H1 (cell line): Measurements from ENCODE around the gene OSBPL6. TPM values are rescaled to one million over a fixed set of nuclear protein-coding genes. Genes with fewer than 3 reads are reported as not detected.

ENCODE experiments used
- CTCF ChIA-PET: fragments of 300-600 bp; sonication (Branson Sonifier 250); formaldehyde crosslinking; loops from one replicate; lab custom pipeline; 2021; ENCODE audit not compliant: partially characterized antibody; lab: Charles Lee
- POLR2A ChIA-PET: fragments of 300-600 bp; sonication (Branson Sonifier 250); formaldehyde crosslinking; loops from one replicate; lab custom pipeline; 2021; ENCODE audit warnings: inconsistent platforms; ENCODE audit not compliant: partially characterized antibody; lab: Charles Lee
- DNase-seq, 2 experiments: peaks; one replicate each; pipeline versions ENCODE4 v3.0.0 to v3.0.0-alpha.2; 2010 to 2022; ENCODE audit warnings: low spot score in 2 of 2, low read depth in 1 of 2, mixed read lengths in 1 of 2
- FAIRE-seq: peaks from 2 replicates; lab custom pipeline; 2011; peaks lifted over from hg19 to GRCh38; lab: Jason Lieb, UNC
- H2AFZ ChIP-seq: 2 replicates; pipeline ENCODE4 v1.8.1; 2012; ENCODE audit warnings: low read length, inconsistent platforms
- H2AK5ac ChIP-seq: 2 replicates; pipeline ENCODE4 v1.6.1; 2013; ENCODE audit warnings: low read depth, low read length
- H2BK120ac ChIP-seq: replicated peaks from 2 replicates; pipeline ENCODE3; 2013; ENCODE audit warnings: low read depth, low read length, inconsistent platforms
- H2BK12ac ChIP-seq: 2 replicates; pipeline ENCODE4 v1.6.1; 2013; ENCODE audit warnings: low read depth, low read length
- H2BK15ac ChIP-seq: 2 replicates; pipeline ENCODE4 v1.6.1; 2013; ENCODE audit warnings: low read length
- H2BK20ac ChIP-seq: 2 replicates; pipeline ENCODE4 v1.6.1; 2013; ENCODE audit warnings: low read length
- H2BK5ac ChIP-seq: 2 replicates; pipeline ENCODE4 v1.6.1; 2013; ENCODE audit warnings: low read depth, low read length
- H3K14ac ChIP-seq: 2 replicates; pipeline ENCODE4 v1.6.1; 2013; ENCODE audit warnings: inconsistent platforms; ENCODE audit not compliant: insufficient read length
- H3K18ac ChIP-seq: 2 replicates; pipeline ENCODE4 v1.6.1; 2013; ENCODE audit warnings: low read length; ENCODE audit errors: extremely low read depth
- H3K23ac ChIP-seq: 2 replicates; pipeline ENCODE4 v1.6.1; 2013; ENCODE audit warnings: inconsistent platforms; ENCODE audit not compliant: insufficient read length
- H3K23me2 ChIP-seq: 2 replicates; pipeline ENCODE4 v1.6.1; 2013; ENCODE audit warnings: low read depth, low read length
- H3K27ac ChIP-seq: 2 replicates; pipeline ENCODE4 v1.6.1; 2011; ENCODE audit warnings: low read depth, low read length, inconsistent platforms
- H3K27me3 ChIP-seq, 4 experiments: replicated peaks in 1 of 4; 1 replicate in 1 of 4; 2 replicates in 3 of 4; pipeline versions ENCODE4 v1.6.1 to v1.8.1; 2011 to 2013; ENCODE audit warnings: low read length in 3 of 4, mild to moderate bottlenecking in 3 of 4, inconsistent platforms in 2 of 4, mixed read lengths in 2 of 4, moderate library complexity in 1 of 4; ENCODE audit not compliant: control insufficient read depth in 3 of 4, insufficient read depth in 3 of 4; ENCODE audit errors: extremely low read depth in 1 of 4
- H3K36me3 ChIP-seq, 4 experiments: 2 replicates each; pipeline versions ENCODE4 v1.6.1 to v1.8.1; 2011 to 2013; ENCODE audit warnings: mild to moderate bottlenecking in 4 of 4, low read length in 3 of 4, moderate library complexity in 2 of 4, control low read depth in 1 of 4, inconsistent platforms in 1 of 4; ENCODE audit not compliant: insufficient read depth in 4 of 4, control insufficient read depth in 2 of 4
- H3K4ac ChIP-seq: replicated peaks from 2 replicates; pipeline ENCODE3; 2013; ENCODE audit warnings: low read length, low read depth, mixed read lengths, inconsistent platforms; ENCODE audit not compliant: insufficient read length
- H3K4me1 ChIP-seq, 4 experiments: replicated peaks in 1 of 4; 1 replicate in 1 of 4; 2 replicates in 3 of 4; pipeline versions ENCODE4 v1.6.1 to v1.8.1; 2011 to 2013; ENCODE audit warnings: low read length in 3 of 4, inconsistent platforms in 2 of 4, mixed read lengths in 1 of 4; ENCODE audit not compliant: insufficient read depth in 4 of 4, control insufficient read depth in 3 of 4
- H3K4me2 ChIP-seq, 2 experiments: 2 replicates each; pipeline versions ENCODE4 v1.6.1 to v1.8.1; 2011 to 2013; ENCODE audit warnings: low read depth in 2 of 2, low read length in 2 of 2, control low read depth in 1 of 2, inconsistent platforms in 1 of 2, mild to moderate bottlenecking in 1 of 2; ENCODE audit not compliant: insufficient read depth in 1 of 2
- H3K4me3 ChIP-seq, 4 experiments: fragments of 200-600, 300-600 bp in 1 of 4; sonication (generic), shearing (Covaris generic), sonication (Bioruptor Twin) in 1 of 4; 2 replicates each; pipeline versions ENCODE4 v1.5.1 to v1.8.1; 2011 to 2016; ENCODE audit warnings: low read length in 4 of 4, low read depth in 3 of 4, control low read depth in 2 of 4, inconsistent platforms in 2 of 4, mild to moderate bottlenecking in 2 of 4, mixed read lengths in 1 of 4, moderate library complexity in 1 of 4; ENCODE audit not compliant: insufficient read depth in 2 of 4; ENCODE audit errors: extremely low read depth in 1 of 4
- H3K56ac ChIP-seq: replicated peaks from 2 replicates; pipeline ENCODE3; 2013; ENCODE audit warnings: low read depth, mild to moderate bottlenecking, mixed read lengths, low read length, inconsistent platforms; ENCODE audit not compliant: insufficient read length
- H3K79me1 ChIP-seq: 2 replicates; pipeline ENCODE4 v1.6.1; 2013; ENCODE audit warnings: low read depth, low read length, control low read depth
- H3K79me2 ChIP-seq, 2 experiments: 2 replicates each; pipeline versions ENCODE4 v1.6.1 to v1.8.1; 2012 to 2013; ENCODE audit warnings: low read length in 2 of 2, mild to moderate bottlenecking in 2 of 2, inconsistent platforms in 1 of 2; ENCODE audit not compliant: insufficient read depth in 2 of 2, control insufficient read depth in 1 of 2
- H3K9ac ChIP-seq, 4 experiments: replicated peaks in 1 of 4; 1 replicate in 1 of 4; 2 replicates in 3 of 4; pipeline versions ENCODE4 v1.6.1 to v1.8.1; 2011 to 2013; ENCODE audit warnings: low read depth in 3 of 4, low read length in 3 of 4, control low read depth in 2 of 4, mild to moderate bottlenecking in 2 of 4, moderate library complexity in 2 of 4, inconsistent platforms in 1 of 4; ENCODE audit errors: extremely low read depth in 1 of 4
- H3K9me3 ChIP-seq, 2 experiments: 2 replicates each; pipeline versions ENCODE4 v1.6.1 to v1.8.1; 2012 to 2013; ENCODE audit warnings: mild to moderate bottlenecking in 2 of 2, moderate library complexity in 2 of 2, control low read depth in 1 of 2, inconsistent platforms in 1 of 2, low read depth in 1 of 2, low read length in 1 of 2, mixed read lengths in 1 of 2; ENCODE audit not compliant: insufficient read depth in 2 of 2
- H4K20me1 ChIP-seq, 2 experiments: replicated peaks in 1 of 2; 2 replicates each; pipeline versions ENCODE3 to v1.8.1; 2011 to 2013; ENCODE audit warnings: inconsistent platforms in 2 of 2, low read length in 2 of 2, mild to moderate bottlenecking in 1 of 2; ENCODE audit not compliant: insufficient read depth in 2 of 2, control insufficient read depth in 1 of 2
- H4K5ac ChIP-seq: 2 replicates; pipeline ENCODE4 v1.6.1; 2013; ENCODE audit warnings: low read length, low read depth, mixed read lengths, inconsistent platforms; ENCODE audit not compliant: insufficient read length
- H4K8ac ChIP-seq: 2 replicates; pipeline ENCODE4 v1.8.0; 2013; ENCODE audit warnings: mild to moderate bottlenecking, moderate library complexity, low read length, inconsistent platforms; ENCODE audit not compliant: insufficient read depth; ENCODE audit errors: extremely low read depth
- H4K91ac ChIP-seq: replicated peaks from 2 replicates; pipeline ENCODE3; 2013; ENCODE audit warnings: low read length, mixed read lengths, inconsistent platforms; ENCODE audit not compliant: insufficient read length
- BRCA1 ChIP-seq: IDR thresholded peaks from 2 replicates; pipeline ENCODE4 v1.6.1; 2012; ENCODE audit warnings: low read depth, low read length, improper control_type of control experiment
- CEBPB ChIP-seq: IDR thresholded peaks from 2 replicates; pipeline ENCODE4 v1.6.1; 2012; ENCODE audit warnings: low read depth, low read length
- EZH2 ChIP-seq: fragments of 200-600 bp; sonication (generic); IDR thresholded peaks from 2 replicates; pipeline ENCODE4 v1.7.1; 2012; ENCODE audit warnings: low read depth, mild to moderate bottlenecking, moderate library complexity, low read length, inconsistent platforms; ENCODE audit not compliant: severe bottlenecking
- GABPA ChIP-seq: IDR thresholded peaks from 2 replicates; pipeline ENCODE4 v1.6.1; 2011; ENCODE audit warnings: mild to moderate bottlenecking, low read length, moderate library complexity, borderline replicate concordance; ENCODE audit not compliant: insufficient read depth
- JUND ChIP-seq: IDR thresholded peaks from 2 replicates; pipeline ENCODE4 v1.6.1; 2011; ENCODE audit warnings: mild to moderate bottlenecking, improper control_type of control experiment, low read length
- KDM1A ChIP-seq: fragments of 200-600, 300-600 bp; sonication (generic); IDR thresholded peaks from 2 replicates; pipeline ENCODE4 v1.7.1; 2016; ENCODE audit warnings: mild to moderate bottlenecking, low read length, borderline replicate concordance
- SP4 ChIP-seq: IDR thresholded peaks from 2 replicates; pipeline ENCODE4 v1.6.1; 2012; ENCODE audit warnings: low read length, inconsistent platforms
- SRF ChIP-seq: IDR thresholded peaks from 2 replicates; pipeline ENCODE4 v1.6.1; 2011; ENCODE audit warnings: mild to moderate bottlenecking, low read depth, low read length, moderate library complexity
- TBP ChIP-seq: IDR thresholded peaks from 2 replicates; pipeline ENCODE4 v1.6.1; 2011; ENCODE audit warnings: low read depth, low read length, improper control_type of control experiment
- TCF12 ChIP-seq: IDR thresholded peaks from 2 replicates; pipeline ENCODE4 v1.6.1; 2011; ENCODE audit warnings: low read depth, mild to moderate bottlenecking, low read length
- WGBS, 2 experiments: shearing (Covaris generic) in 1 of 2; methylation state at CpG; one replicate each; pipeline versions ENCODE4 v1.1.6 to v1.1.7; 2013 to 2015; ENCODE audit warnings: low lambda C conversion rate in 2 of 2, mixed read lengths in 2 of 2, inconsistent platforms in 1 of 2, low coverage in 1 of 2, missing lambda C conversion rate in 1 of 2; ENCODE audit not compliant: insufficient replicate concordance in 2 of 2, insufficient coverage in 1 of 2, insufficient read length in 1 of 2; ENCODE audit errors: extremely low coverage in 1 of 2, missing lambda C conversion rate in 1 of 2; 5-methylcytosine and 5-hydroxymethylcytosine counted together
- polyA plus RNA-seq, 7 experiments: library from polyadenylated mRNA; depleted of rRNA in 3 of 7; stranded (reverse) in 5 of 7; unstranded in 2 of 7; fragments of >200 nt in 5 of 7; fragments of 200-250 nt in 2 of 7; gene quantifications; 1 replicate in 5 of 7; 2 replicates in 1 of 7; 4 replicates in 1 of 7; pipeline versions ENCODE4 v1.2.1 to v1.2.3, GENCODE V29; 2011 to 2013; ENCODE audit warnings: missing spikeins in 2 of 7, mixed read lengths in 2 of 7
- total RNA-seq: library from RNA; stranded (reverse); fragmentation: NEBNext Ultra II Directional; extraction: Animal tissue kit (Norgen Biotek cat#: 25700); gene quantifications from 2 replicates; pipeline ENCODE4 v1.2.1, GENCODE V29; 2021

The OSBPL6 gene
- total and polyA plus RNA-seq, 2 of the 8 experiments (the other 6 are each of a cell fraction or from before 2014, with no cell fraction given), result 1.7 to 5.6 TPM

DNA sequence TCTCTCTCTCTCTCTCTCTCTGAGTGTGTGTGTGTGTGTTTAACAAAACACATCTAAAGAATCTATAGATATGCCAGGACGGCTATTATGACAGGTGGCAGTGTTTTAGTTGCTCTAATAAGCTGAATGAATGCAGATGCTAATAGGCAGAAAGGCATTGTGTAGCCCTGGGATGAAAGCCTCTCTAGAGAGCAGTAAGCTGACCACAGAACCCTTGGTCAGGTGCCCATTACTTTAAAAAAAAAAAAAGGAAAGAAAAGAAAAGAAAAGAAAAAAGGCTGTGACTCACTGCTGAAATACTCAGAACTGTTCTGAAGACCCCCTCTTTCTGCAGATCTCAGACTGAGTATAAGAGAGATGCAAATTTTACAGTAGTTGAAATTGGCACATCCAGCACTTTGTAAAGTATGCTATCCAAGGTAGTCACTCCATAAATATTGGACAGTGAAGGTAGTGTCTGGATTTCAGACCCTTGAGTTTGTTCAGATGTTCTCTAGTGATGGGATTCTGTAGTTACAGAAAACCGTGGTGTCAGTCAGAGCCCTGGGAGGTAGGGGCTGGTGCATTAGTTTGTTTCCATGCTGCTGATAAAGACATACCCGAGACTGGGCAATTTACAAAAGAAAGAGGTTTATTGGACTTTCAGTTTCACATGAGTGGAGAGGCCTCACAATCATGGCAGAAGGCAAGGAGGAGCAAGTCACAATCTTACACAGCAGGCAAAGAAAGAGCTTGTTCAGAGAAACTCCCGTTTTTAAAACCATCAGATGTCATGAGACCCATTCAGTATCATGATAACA lies 30.9 kb downstream of the OSBPL6 start:
- no peak overlapping the region for H2BK20ac ChIP-seq
- H2BK120ac ChIP-seq, result no peak overlapping the region
- no peak overlapping the region for H3K4me3 ChIP-seq
- H3K9ac ChIP-seq, result no peak overlapping the region
- no peak overlapping the region for H3K27ac ChIP-seq
- H3K27me3 ChIP-seq, result peaks cover 0 to 6% (median 3%) of the 10 kb centered on the region in 4 experiments; a peak in 4 of 7 replicates
- H4K8ac ChIP-seq, result no peak overlapping the region; the same call in 1 of the 2 replicates
- no peak overlapping the region for H2BK5ac ChIP-seq
- no peak overlapping the region for H3K56ac ChIP-seq
- no peak overlapping the region for H4K91ac ChIP-seq
- H4K5ac ChIP-seq, result no peak overlapping the region
- ChIA-PET POLR2A (no interaction called here), CTCF (interaction anchor here (1.0 to 1.3 kb wide), 2 partner anchors 10 to 14 kb away, joined by 3 to 4 read pairs; no protein-coding TSS in a partner anchor)
- no peaks in the 10 kb centered on the region; the same call in 1 of the 2 replicates for H3K79me1 ChIP-seq
- H3K18ac ChIP-seq, result no peak overlapping the region
- no peak overlapping the region for H3K4me2 ChIP-seq
- peaks cover 0 to 6% (median 2%) of the 10 kb centered on the region in 4 experiments; a peak in 2 of 7 replicates for H3K4me1 ChIP-seq
- no peaks in the 10 kb centered on the region for H4K20me1 ChIP-seq
- no peaks in the 10 kb centered on the region for H3K79me2 ChIP-seq
- no peak overlapping the region for H2AK5ac ChIP-seq
- no peaks in the 10 kb centered on the region; the same call in 1 of the 2 replicates for H3K23me2 ChIP-seq
- H3K14ac ChIP-seq, result no peak overlapping the region
- no peak overlapping the region for H2BK15ac ChIP-seq
- H3K9me3 ChIP-seq, result no peaks in the 10 kb centered on the region; a peak in 1 of 4 replicates
- H3K23ac ChIP-seq, result no peak overlapping the region
- no peak overlapping the region for H2AFZ ChIP-seq
- no peak overlapping the region for H3K4ac ChIP-seq
- no peaks in the 10 kb centered on the region for H3K36me3 ChIP-seq
- DNase-seq (no peak), FAIRE-seq (no peak)
- H2BK12ac ChIP-seq, result no peak overlapping the region
- WGBS, 2 experiments, result 90% methylated on average over 4 of the region's 4 CpGs; no CpG with 5 or more reads in 1 of the 2 experiments
- TF ChIP-seq JUND, result no peak
- TF ChIP-seq GABPA, result no peak
- TF ChIP-seq TCF12, result no peak
- TF ChIP-seq SRF, result no peak
- TF ChIP-seq BRCA1, result no peak
- no peak for TF ChIP-seq EZH2
- TF ChIP-seq TBP, result no peak
- TF ChIP-seq CEBPB, result no peak
- no peak for TF ChIP-seq KDM1A
- TF ChIP-seq SP4, result no peak
